Tibial nerve (tissue), 4 donors: ENCODE data around the gene AGBL1.

ENCODE experiments used
- CTCF ChIP-seq, 5 experiments: fragments of 200-600 bp in 3 of 5; fragments of 450-650 bp in 2 of 5; sonication (generic) in 3 of 5; IDR thresholded peaks; one replicate each; pipeline ENCODE4 v1.5.1; 2016 to 2019; ENCODE audit warnings: antibody characterized with exemption in 5 of 5, mild to moderate bottlenecking in 3 of 5, moderate library complexity in 2 of 5
- EP300 ChIP-seq, 2 donors: sonication (generic); formaldehyde crosslinking; IDR thresholded peaks; one replicate each; pipeline ENCODE4 v1.6.1; 2017; ENCODE audit warnings: antibody characterized with exemption in 2 of 2, mild to moderate bottlenecking in 1 of 2

DNA sequence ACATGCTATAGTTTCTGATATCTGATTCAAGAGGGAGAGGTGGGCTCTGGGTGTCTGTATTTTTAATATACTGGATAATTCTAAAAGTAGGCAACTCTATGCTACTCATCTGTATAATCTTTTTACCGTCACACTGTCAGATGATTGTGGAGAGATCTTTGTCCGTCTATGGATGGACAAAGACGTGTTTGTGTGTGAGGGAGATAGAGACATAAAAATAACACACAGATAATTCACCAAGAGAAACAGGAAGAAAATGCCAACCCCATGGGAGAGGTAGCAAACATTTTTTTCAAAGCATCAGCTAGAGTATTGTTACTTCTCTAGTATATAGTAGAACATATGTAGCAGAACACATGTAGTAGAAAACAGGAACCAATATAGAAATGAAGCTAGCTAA, 346.1 kb downstream of the AGBL1 start:
- TF ChIP-seq CTCF (IDR thresholded peaks at IDR 0.05) (no peak), EP300 (IDR thresholded peaks at IDR 0.05) (no peak)
